ENCODE data around the gene MBP. TPM values are rescaled to one million over a fixed set of nuclear protein-coding genes. Genes with fewer than 3 reads are reported as not detected.

The MBP gene
- total and polyA plus RNA-seq, 10 of the 15 experiments (the other 5 are each of a cell fraction or from before 2014, with no cell fraction given), result 12.2 to 67.8 (median 42.1) TPM

- TF ChIP-seq E2F8 (IDR thresholded peaks at IDR 0.05; ENCODE audit: low read depth, partially characterized antibody), result no peak
- no peak for TF ChIP-seq BCL11A (IDR thresholded peaks at IDR 0.05; ENCODE audit: low read depth, low read length)
- no peak for TF ChIP-seq STAT3 (IDR thresholded peaks at IDR 0.05; ENCODE audit: low read depth, low read length)
- TF ChIP-seq ZBTB4 (CRISPR knock-in tag; IDR thresholded peaks at IDR 0.05), result no peak
- TF ChIP-seq E4F1 (IDR thresholded peaks at IDR 0.05; ENCODE audit: borderline replicate concordance, partially characterized antibody), result no peak
- no peak for TF ChIP-seq NR2C2 (IDR thresholded peaks at IDR 0.05; ENCODE audit: borderline replicate concordance, control insufficient read depth, insufficient read length, low read depth)
- TF ChIP-seq HDAC2 (IDR thresholded peaks at IDR 0.05), result no peak
- TF ChIP-seq YBX1 (IDR thresholded peaks at IDR 0.05), result no peak
Measured at GRCh38 chr18:77134611-77135010, 2.0 kb upstream of the MBP start (continued).

All from GM12878 (cell line).